ENCODE measurements around the gene TPRN.
"Not testable (repeated sequence)": the region's sequence is repeated elsewhere in the genome, so short reads cannot be mapped to it uniquely, and the experiment has no call there.

TPRN gene

GRCh38 chr9:137243626-137244485 is 43.3 kb upstream of the TPRN start:
- ChIA-PET CTCF (no interaction called here), POLR2A (interaction anchor here (2.1 to 4.4 kb wide), 2 partner anchors 10 to 21 kb away, joined by 7 to 44 read pairs; partner anchors contain the start of genes NELFB and RNF208)
- TF ChIP-seq NFRKB (IDR thresholded peaks at IDR 0.05): no peak
- 0 out of 2 replicates have a peak, but pooled peaks have one; percentile 11 for TF ChIP-seq ELF4 (IDR thresholded peaks at IDR 0.05)
- no peak for DNase-seq (ENCODE audit: extremely low spot score)

GRCh38 chr9:137243266-137243625 is 42.7 kb upstream of the TPRN start:
- CTCF ChIA-PET; DNase-seq (ENCODE audit: extremely low spot score): not testable (repeated sequence)
- POLR2A ChIA-PET: interaction anchor here (1.2 to 4.4 kb wide), 3 partner anchors 11 to 45 kb away, joined by 3 to 44 read pairs (median 7); partner anchors contain the start of genes NELFB and RNF208

- DNase-seq (ENCODE audit: extremely low spot score): no peak
- ChIA-PET CTCF (no interaction called here), POLR2A (interaction anchor here (0.7 to 4.4 kb wide), 7 partner anchors 11 to 196 kb away, joined by 3 to 44 read pairs (median 4); partner anchors contain the start of genes ANAPC2, NELFB, RNF208 and SSNA1)
- TF ChIP-seq FOXA1 (IDR thresholded peaks at IDR 0.05) (no peak), ARNT (IDR thresholded peaks at IDR 0.05) (no peak), ELF4 (IDR thresholded peaks at IDR 0.05) (no peak), FOXK2 (IDR thresholded peaks at IDR 0.05) (no peak), LEF1 (IDR thresholded peaks at IDR 0.05; ENCODE audit: borderline replicate concordance) (no peak), TARDBP (IDR thresholded peaks at IDR 0.05) (no peak), FOXM1 (IDR thresholded peaks at IDR 0.05; ENCODE audit: borderline replicate concordance) (no peak), PKNOX1 (IDR thresholded peaks at IDR 0.05) (no peak), NFRKB (IDR thresholded peaks at IDR 0.05) (no peak), CTBP1 (IDR thresholded peaks at IDR 0.05; ENCODE audit: borderline replicate concordance) (no peak), BHLHE40 (IDR thresholded peaks at IDR 0.05; ENCODE audit: borderline replicate concordance) (no peak), HDGF (IDR thresholded peaks at IDR 0.05; ENCODE audit: borderline replicate concordance) (no peak), ZNF384 (IDR thresholded peaks at IDR 0.05) (no peak), SP1 (IDR thresholded peaks at IDR 0.05) (no peak), SUZ12 (IDR thresholded peaks at IDR 0.05) (no peak), L3MBTL2 (conservative IDR thresholded peaks at IDR 0.05) (no peak)
Measured at GRCh38 chr9:137242269-137243203, 42.0 kb upstream of the TPRN start.

- TF ChIP-seq CTBP1 (IDR thresholded peaks at IDR 0.05; ENCODE audit: borderline replicate concordance) (no peak), NFRKB (IDR thresholded peaks at IDR 0.05) (no peak), SUZ12 (IDR thresholded peaks at IDR 0.05) (no peak), LEF1 (IDR thresholded peaks at IDR 0.05; ENCODE audit: borderline replicate concordance) (no peak), FOXM1 (IDR thresholded peaks at IDR 0.05; ENCODE audit: borderline replicate concordance) (no peak), BHLHE40 (IDR thresholded peaks at IDR 0.05; ENCODE audit: borderline replicate concordance) (no peak), ZNF384 (IDR thresholded peaks at IDR 0.05) (no peak), ARNT (IDR thresholded peaks at IDR 0.05) (no peak), TARDBP (IDR thresholded peaks at IDR 0.05) (no peak), HDGF (IDR thresholded peaks at IDR 0.05; ENCODE audit: borderline replicate concordance) (no peak), SP1 (IDR thresholded peaks at IDR 0.05) (no peak)
- ChIA-PET POLR2A (interaction anchor here (0.7 to 4.4 kb wide), 16 partner anchors 12 to 195 kb away, joined by 3 to 90 read pairs (median 4); partner anchors contain the start of genes ANAPC2, MAN1B1, NELFB and RNF208), CTCF (interaction anchor here (0.6 kb wide), 1 partner anchor 19 kb away, joined by 3 read pairs; no protein-coding TSS in a partner anchor)
- peak; percentile 35 for DNase-seq (ENCODE audit: extremely low spot score)
Measured at GRCh38 chr9:137241490-137242268, 41.1 kb upstream of the TPRN start.

- DNase-seq (ENCODE audit: extremely low spot score): peak; percentile 98
- ChIA-PET POLR2A (interaction anchor here (0.6 to 2.2 kb wide), 30 partner anchors 12 to 218 kb away, joined by 3 to 90 read pairs (median 5); partner anchors contain the start of genes CYSRT1, LRRC26, MAN1B1 and NELFB), CTCF (interaction anchor here (0.6 to 1.2 kb wide), 2 partner anchors 15 to 20 kb away, joined by 3 read pairs; no protein-coding TSS in a partner anchor)
- TF ChIP-seq FOXK2 (IDR thresholded peaks at IDR 0.05): no peak
- no peak for TF ChIP-seq HDGF (IDR thresholded peaks at IDR 0.05; ENCODE audit: borderline replicate concordance)
- TF ChIP-seq NFRKB (IDR thresholded peaks at IDR 0.05): no peak
- peak; percentile 100 for TF ChIP-seq PKNOX1 (IDR thresholded peaks at IDR 0.05)
- no peak for TF ChIP-seq FOXA1 (IDR thresholded peaks at IDR 0.05)
- TF ChIP-seq ELF4 (IDR thresholded peaks at IDR 0.05): peak; percentile 96
- no peak for TF ChIP-seq TARDBP (IDR thresholded peaks at IDR 0.05)
- TF ChIP-seq LEF1 (IDR thresholded peaks at IDR 0.05; ENCODE audit: borderline replicate concordance): peak; percentile 70; the same call in 1 of the 2 replicates
- peak; percentile 31; the same call in 1 of the 2 replicates for TF ChIP-seq CTBP1 (IDR thresholded peaks at IDR 0.05; ENCODE audit: borderline replicate concordance)
- TF ChIP-seq BHLHE40 (IDR thresholded peaks at IDR 0.05; ENCODE audit: borderline replicate concordance): no peak
- TF ChIP-seq SP1 (IDR thresholded peaks at IDR 0.05): no peak
- no peak for TF ChIP-seq L3MBTL2 (conservative IDR thresholded peaks at IDR 0.05)
- no peak for TF ChIP-seq ZNF384 (IDR thresholded peaks at IDR 0.05)
- peak; percentile 100 for TF ChIP-seq FOXM1 (IDR thresholded peaks at IDR 0.05; ENCODE audit: borderline replicate concordance)
- TF ChIP-seq ARNT (IDR thresholded peaks at IDR 0.05): peak; percentile 68
- no peak for TF ChIP-seq SUZ12 (IDR thresholded peaks at IDR 0.05)
Measured at GRCh38 chr9:137240841-137241489, 40.4 kb upstream of the TPRN start, which contains the start of gene TUBB4B. TUBB4B (plus strand) TSS chr9:137241287; CDS start chr9:137241361, 74 bp downstream.
